ENCODE measurements around the gene KLC1.

The KLC1 gene

GRCh38 chr14:103711516-103712431 is 82.8 kb downstream of the KLC1 start:
- no peak for DNase-seq
- in situ Hi-C loops (cut with MboI; ENCODE audit: low pct_unique_long_range_greater_than_20kb, low sequenced_read_pairs) = no loop called here

- DNase-seq = no peak
- in situ Hi-C loops (cut with MboI; ENCODE audit: low pct_unique_long_range_greater_than_20kb, low sequenced_read_pairs) = no loop called here
These were observed 83.7 kb downstream of the KLC1 start for GRCh38 chr14:103712633-103713247.

GRCh38 chr14:103713304-103714062 is 84.5 kb downstream of the KLC1 start:
- no peak for DNase-seq
- in situ Hi-C loops (cut with MboI; ENCODE audit: low pct_unique_long_range_greater_than_20kb, low sequenced_read_pairs) = no loop called here

GRCh38 chr14:103714063-103714724 is 85.2 kb downstream of the KLC1 start:
- no peak for DNase-seq
- in situ Hi-C loops (cut with MboI; ENCODE audit: low pct_unique_long_range_greater_than_20kb, low sequenced_read_pairs) = no loop called here

- in situ Hi-C loops (cut with MboI; ENCODE audit: low pct_unique_long_range_greater_than_20kb, low sequenced_read_pairs) = no loop called here
- DNase-seq = peak; percentile 100
These were observed 86.3 kb downstream of the KLC1 start, which contains the start of the genes XRCC3 and ZFYVE21 for GRCh38 chr14:103715052-103716000. XRCC3 (minus strand) TSS chr14:103715451; CDS start chr14:103711087, 4,364 bp downstream. ZFYVE21 (plus strand) TSS chr14:103715810; CDS start chr14:103715842, 32 bp downstream.

GRCh38 chr14:103716091-103716801 is 87.2 kb downstream of the KLC1 start:
- peak; percentile 17 for DNase-seq
- in situ Hi-C loops (cut with MboI; ENCODE audit: low pct_unique_long_range_greater_than_20kb, low sequenced_read_pairs) = no loop called here

GRCh38 chr14:103716899-103717411 is 87.9 kb downstream of the KLC1 start:
- DNase-seq = no peak
- in situ Hi-C loops (cut with MboI; ENCODE audit: low pct_unique_long_range_greater_than_20kb, low sequenced_read_pairs) = no loop called here

- in situ Hi-C loops (cut with MboI; ENCODE audit: low pct_unique_long_range_greater_than_20kb, low sequenced_read_pairs) = no loop called here
These were observed 89.6 kb downstream of the KLC1 start for GRCh38 chr14:103718572-103718971.

GRCh38 chr14:103719751-103720150 is 90.7 kb downstream of the KLC1 start:
- no peak for DNase-seq
- in situ Hi-C loops (cut with MboI; ENCODE audit: low pct_unique_long_range_greater_than_20kb, low sequenced_read_pairs) = no loop called here

More at GRCh38 chr14:103718572-103718971, 89.6 kb downstream of the KLC1 start:
- DNase-seq = no peak

- in situ Hi-C loops (cut with MboI; ENCODE audit: low pct_unique_long_range_greater_than_20kb, low sequenced_read_pairs) = no loop called here
- no peak for DNase-seq
These were observed 92.5 kb downstream of the KLC1 start for GRCh38 chr14:103721334-103722120.

- DNase-seq = no peak
- in situ Hi-C loops (cut with MboI; ENCODE audit: low pct_unique_long_range_greater_than_20kb, low sequenced_read_pairs) = no loop called here
These were observed 94.7 kb downstream of the KLC1 start for GRCh38 chr14:103723748-103724081.

GRCh38 chr14:103724116-103724515 is 95.1 kb downstream of the KLC1 start:
- in situ Hi-C loops (cut with MboI; ENCODE audit: low pct_unique_long_range_greater_than_20kb, low sequenced_read_pairs) = no loop called here

GRCh38 chr14:103725001-103725682 is 96.1 kb downstream of the KLC1 start:
- DNase-seq = no peak
- in situ Hi-C loops (cut with MboI; ENCODE audit: low pct_unique_long_range_greater_than_20kb, low sequenced_read_pairs) = no loop called here

More at GRCh38 chr14:103724116-103724515, 95.1 kb downstream of the KLC1 start:
- no peak for DNase-seq

- DNase-seq = no peak
- in situ Hi-C loops (cut with MboI; ENCODE audit: low pct_unique_long_range_greater_than_20kb, low sequenced_read_pairs) = no loop called here
These were observed 96.9 kb downstream of the KLC1 start for GRCh38 chr14:103725739-103726395.

GRCh38 chr14:103726474-103726873 is 97.5 kb downstream of the KLC1 start:
- DNase-seq = no peak
- in situ Hi-C loops (cut with MboI; ENCODE audit: low pct_unique_long_range_greater_than_20kb, low sequenced_read_pairs) = no loop called here

All from KBM-7 (cell line).